HuH-7 (cell line): ENCODE results near the gene TPM4.

Experiments used
- DNase-seq: peaks from one replicate; pipeline ENCODE4 v3.0.0; 2011; ENCODE audit warnings: low spot score

Gene TPM4

DNA sequence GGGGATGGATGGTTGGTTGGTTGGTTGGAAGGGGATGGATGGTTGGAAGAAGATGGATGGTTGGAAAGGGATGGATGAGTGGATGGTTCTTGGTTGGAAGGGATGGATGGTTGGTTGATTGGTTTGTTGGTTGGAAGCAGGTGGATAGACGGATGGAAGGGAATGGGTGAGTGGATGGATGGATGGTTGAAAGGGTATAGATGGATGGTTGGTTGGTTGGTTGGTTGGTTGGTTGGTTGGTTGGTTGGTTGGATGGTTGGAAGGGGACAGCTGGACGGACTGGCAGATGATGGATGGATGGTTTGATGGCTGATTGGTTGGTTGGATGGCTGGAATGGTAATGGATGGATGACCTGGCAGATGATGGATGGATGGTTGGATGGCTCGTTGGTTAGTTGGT is 55.4 kb downstream of the TPM4 start:
- DNase-seq = no peak

- no peak for DNase-seq
Observed at GRCh38 chr19:16133818-16134217, 57.5 kb downstream of the TPM4 start.

DNA sequence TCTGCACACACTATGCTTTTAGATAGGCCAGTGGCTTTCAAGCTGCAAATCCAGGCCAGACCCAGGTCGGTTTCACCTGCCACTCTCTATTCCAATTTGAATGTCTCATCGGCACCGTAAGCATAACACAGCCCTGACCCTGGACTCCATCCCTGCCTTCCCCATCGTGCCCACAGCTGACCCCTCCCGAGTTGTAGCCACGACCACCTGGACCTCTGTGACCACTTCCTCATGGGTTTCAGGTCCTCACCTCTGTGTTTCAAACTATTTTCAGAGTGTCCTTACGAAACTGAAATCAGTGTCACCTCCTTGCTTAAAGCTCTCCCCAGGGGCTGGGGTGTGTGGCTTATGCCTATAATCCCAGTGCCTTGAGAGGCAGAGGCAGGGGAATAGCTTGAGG is 58.2 kb downstream of the TPM4 start:
- DNase-seq = no peak

DNA sequence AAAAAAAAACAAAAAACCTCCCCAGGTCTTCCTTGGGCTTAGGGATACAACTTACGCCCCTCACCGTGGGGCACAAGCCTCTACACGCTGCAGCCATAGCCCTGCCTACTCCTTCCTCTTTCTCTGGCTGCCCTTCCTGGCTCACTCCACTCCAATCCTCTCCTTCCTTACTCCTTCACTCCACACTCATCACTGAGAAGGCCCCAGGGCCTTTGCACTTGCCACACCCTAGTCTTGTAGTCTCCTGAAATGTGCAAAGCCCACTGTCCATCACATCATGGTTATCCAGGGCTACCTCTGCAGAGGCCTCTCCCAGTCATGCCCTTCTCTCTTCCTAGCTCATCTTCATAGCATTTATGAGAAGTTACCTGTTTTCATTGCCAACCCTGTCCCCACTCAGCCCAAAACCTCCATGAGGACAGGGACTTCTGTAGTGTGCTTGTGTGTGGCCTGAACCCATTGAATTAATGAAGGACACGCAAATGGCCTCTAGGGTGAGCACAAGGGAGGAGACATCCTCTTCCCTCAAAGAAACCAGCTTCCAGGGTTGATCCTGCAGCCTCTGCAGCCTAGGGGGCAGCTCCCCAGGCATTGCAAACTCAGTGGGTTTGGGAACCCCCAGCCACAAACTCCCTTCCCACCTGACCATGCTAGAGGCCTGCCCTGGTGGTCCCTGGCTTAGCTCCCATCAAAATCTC is 59.3 kb downstream of the TPM4 start:
- no peak for DNase-seq

DNA sequence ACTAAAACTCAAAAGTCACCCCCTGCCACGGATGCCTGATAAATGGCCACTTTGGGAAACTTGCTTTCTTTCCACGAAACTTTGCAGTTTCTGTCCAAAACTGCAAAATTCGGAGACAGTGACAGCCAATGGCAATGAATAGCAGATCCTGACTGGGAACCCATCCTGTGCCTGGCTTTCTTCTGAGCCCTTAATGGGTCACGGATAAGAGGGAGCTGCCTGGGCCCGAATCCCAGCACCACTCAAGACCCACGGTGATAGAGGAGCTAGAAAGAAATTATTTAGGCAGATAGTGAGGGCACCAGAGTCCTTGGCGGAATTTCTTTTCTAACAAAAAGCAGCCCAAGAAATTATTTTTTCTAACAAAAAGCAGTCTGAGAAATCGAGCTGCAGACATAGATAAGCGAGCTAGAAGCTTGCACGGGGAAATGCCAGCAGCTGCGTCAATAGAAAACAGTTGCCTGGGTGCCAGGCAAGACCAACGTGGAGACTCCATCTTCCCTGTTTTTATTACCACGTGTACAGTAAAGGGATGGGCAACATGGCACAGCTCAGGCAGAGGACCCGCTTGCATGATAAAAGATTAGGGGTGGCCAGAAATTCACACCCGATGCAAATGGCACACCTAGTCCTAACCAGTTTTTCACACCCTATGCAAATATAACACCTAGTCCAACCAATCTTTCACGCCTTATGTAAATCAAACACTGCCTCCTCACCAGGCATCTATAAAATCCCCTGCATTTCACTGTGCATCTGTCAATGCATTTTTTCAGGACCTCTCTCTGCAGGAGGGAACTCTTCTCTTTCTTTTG is 60.1 kb downstream of the TPM4 start:
- DNase-seq = no peak

DNA sequence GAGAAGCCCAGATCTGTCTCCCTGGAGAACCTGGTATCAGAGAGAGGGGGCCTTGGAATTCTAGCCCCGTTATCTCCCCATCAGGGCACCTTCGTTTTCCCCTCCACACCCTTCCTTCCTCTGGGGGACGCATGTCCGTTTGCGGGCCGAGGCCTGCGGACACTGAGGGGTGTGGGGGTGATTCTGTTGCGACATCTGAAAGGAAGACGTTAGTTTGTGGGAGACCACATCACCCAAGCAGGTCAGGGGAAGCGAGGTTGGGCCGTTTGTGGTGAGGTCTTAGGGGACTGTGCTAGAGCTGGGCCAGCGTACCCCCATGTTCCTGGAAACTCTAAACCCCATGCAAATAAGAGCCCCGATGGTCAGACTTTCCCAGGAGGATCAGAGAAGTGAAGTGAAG is 63.5 kb downstream of the TPM4 start:
- no peak for DNase-seq

DNA sequence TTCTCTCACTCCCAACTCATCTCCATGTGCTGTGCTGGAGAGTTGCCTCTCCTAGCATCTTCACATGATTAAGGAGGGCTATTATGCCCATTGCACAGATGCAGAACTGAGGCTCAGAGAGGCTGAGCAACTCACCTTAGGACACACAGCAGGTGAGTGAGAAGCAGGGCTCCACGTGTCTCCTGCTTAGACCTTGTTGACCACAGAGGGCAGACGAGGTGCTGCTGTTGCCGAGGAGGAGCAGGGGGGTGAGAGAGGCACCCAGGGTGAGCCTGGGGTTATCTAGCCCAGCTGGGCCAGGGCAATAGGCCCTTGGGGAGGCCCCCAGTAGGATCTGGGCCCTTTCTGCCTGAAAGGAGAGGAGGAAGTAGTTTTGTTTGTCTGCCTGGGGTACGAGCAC is 64.7 kb downstream of the TPM4 start:
- no peak for DNase-seq

- DNase-seq = no peak
Observed at GRCh38 chr19:16142032-16142580, 65.8 kb downstream of the TPM4 start.

GRCh38 chr19:16143399-16144215 is 67.3 kb downstream of the TPM4 start, which contains the start of gene HSH2D:
Gene HSH2D (plus strand): TSS chr19:16143685. CDS start chr19:16148751, 5,066 bp downstream.
- no peak for DNase-seq

DNA sequence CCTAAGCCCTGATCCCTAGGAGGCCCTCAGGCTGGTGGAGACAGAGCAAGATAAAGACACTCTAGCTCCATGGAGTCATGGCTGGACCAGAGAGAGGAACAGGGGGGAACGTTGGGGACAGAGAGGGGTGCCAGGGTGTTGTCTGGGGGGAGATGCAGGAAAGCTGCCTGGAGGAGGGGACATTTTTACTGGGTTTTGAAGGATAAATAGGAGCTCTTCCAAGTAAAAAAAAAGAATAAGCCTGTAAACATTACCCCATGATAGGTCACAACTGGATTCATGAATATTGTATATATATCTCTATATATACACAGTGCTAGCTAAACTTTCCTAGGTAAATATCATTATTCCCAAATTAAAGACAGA is 67.9 kb downstream of the TPM4 start:
- no peak for DNase-seq

- DNase-seq = no peak
Observed at GRCh38 chr19:16146112-16146511, 69.8 kb downstream of the TPM4 start.

DNA sequence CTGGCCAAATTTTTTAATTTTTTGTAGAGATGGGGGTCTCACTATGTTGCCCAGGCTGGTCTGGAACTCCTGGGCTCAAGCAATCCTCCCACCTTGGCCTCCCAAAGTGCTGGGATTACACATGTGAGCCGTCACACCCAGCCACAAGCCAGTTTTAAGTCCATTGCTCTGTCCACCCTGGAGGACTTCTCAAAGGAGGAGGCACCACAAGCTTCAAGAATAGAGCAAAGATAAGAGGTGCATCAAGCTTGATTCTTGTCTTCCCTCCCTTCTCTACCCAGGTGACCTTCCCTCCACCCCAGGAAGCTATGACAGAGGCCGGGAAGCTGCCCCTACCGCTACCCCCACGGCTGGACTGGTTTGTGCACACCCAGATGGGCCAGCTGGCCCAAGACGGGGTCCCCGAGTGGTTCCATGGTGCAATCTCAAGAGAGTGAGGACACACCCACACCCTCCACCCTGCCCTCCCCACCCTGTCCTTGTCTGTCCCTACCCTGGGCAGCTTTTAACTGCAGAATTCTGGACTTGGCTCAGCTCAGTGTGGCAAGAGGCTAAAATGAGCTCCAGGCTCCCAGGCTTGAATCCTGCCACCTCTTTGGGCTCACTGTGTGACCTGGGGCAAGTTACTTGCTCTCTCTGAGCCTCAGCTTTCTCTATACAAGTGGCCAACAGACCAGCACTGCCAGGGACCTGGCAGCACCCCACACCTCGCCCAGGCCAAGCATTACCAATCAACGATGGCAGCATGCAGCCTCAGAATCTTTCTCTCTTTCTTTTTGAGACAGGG is 72.3 kb downstream of the TPM4 start:
- no peak for DNase-seq
